DND-41 (cell line): Measurements from ENCODE around the gene PLEKHA5.
A peak's percentile ranks its signal among the peaks of the same experiment; 100 is the strongest.

Source experiments
- ATAC-seq: fragments of 200-7000 bp; cut with Tn5 transposase; 3 replicates; pipeline ENCODE4 v1.9.1; 2021; ENCODE audit warnings: low read depth; ENCODE audit not compliant: insufficient read depth
- DNase-seq: peaks from one replicate; pipeline ENCODE4 v3.0.0-alpha.2; 2020
- H2AFZ ChIP-seq: 2 replicates; pipeline ENCODE4 v1.6.0; 2012; ENCODE audit warnings: low read depth, low read length
- H3K27ac ChIP-seq: 2 replicates; pipeline ENCODE4 v1.5.1; 2012; ENCODE audit warnings: low read length, inconsistent platforms
- H3K27me3 ChIP-seq: fragments of 200-600 bp; sonication (generic); 2 replicates; pipeline ENCODE4 v1.6.0; 2012; ENCODE audit warnings: low read length, mild to moderate bottlenecking, inconsistent platforms; ENCODE audit not compliant: insufficient read depth, poor library complexity
- H3K36me3 ChIP-seq: 2 replicates; pipeline ENCODE4 v1.5.1; 2012; ENCODE audit warnings: low read length, inconsistent platforms; ENCODE audit not compliant: insufficient read depth
- H3K4me1 ChIP-seq: 2 replicates; pipeline ENCODE4 v1.5.1; 2012; ENCODE audit warnings: mild to moderate bottlenecking, low read length; ENCODE audit not compliant: insufficient read depth
- H3K4me2 ChIP-seq: 2 replicates; pipeline ENCODE4 v1.6.0; 2012; ENCODE audit warnings: mild to moderate bottlenecking, moderate library complexity, low read length, inconsistent platforms; ENCODE audit not compliant: insufficient read depth
- H3K4me3 ChIP-seq, 2 experiments: fragments of 200-600 bp in 1 of 2; shearing (Covaris generic) in 1 of 2; 2 replicates each; pipeline ENCODE4 v1.5.1; 2012 to 2016; ENCODE audit warnings: inconsistent platforms in 2 of 2, low read length in 2 of 2, mild to moderate bottlenecking in 2 of 2, low read depth in 1 of 2, moderate library complexity in 1 of 2
- H3K79me2 ChIP-seq: 2 replicates; pipeline ENCODE4 v1.6.0; 2012; ENCODE audit warnings: low read length, inconsistent platforms; ENCODE audit not compliant: insufficient read depth
- H3K9ac ChIP-seq: 2 replicates; pipeline ENCODE4 v1.6.0; 2012; ENCODE audit warnings: low read depth, mild to moderate bottlenecking, inconsistent platforms, low read length, moderate library complexity
- H3K9me3 ChIP-seq: 2 replicates; pipeline ENCODE4 v1.5.1; 2012; ENCODE audit warnings: low read length, moderate library complexity, mild to moderate bottlenecking, inconsistent platforms; ENCODE audit not compliant: insufficient read depth, severe bottlenecking
- H4K20me1 ChIP-seq: 2 replicates; pipeline ENCODE4 v1.6.0; 2012; ENCODE audit warnings: low read length; ENCODE audit not compliant: insufficient read depth
- EZH2 ChIP-seq: IDR thresholded peaks from 3 replicates; pipeline ENCODE4 v1.6.1; 2012; ENCODE audit warnings: borderline replicate concordance, low read depth, mild to moderate bottlenecking, moderate library complexity, low read length, inconsistent platforms; ENCODE audit not compliant: severe bottlenecking
- TF ChIP-seq, protein P1 (sequence below): IDR thresholded peaks from 2 replicates; pipeline ENCODE4 v1.5.1; 2012; ENCODE audit warnings: borderline replicate concordance, low read length, moderate library complexity, mild to moderate bottlenecking; ENCODE audit not compliant: poor library complexity, severe bottlenecking; ENCODE audit errors: extremely low read depth

The PLEKHA5 gene

DNA sequence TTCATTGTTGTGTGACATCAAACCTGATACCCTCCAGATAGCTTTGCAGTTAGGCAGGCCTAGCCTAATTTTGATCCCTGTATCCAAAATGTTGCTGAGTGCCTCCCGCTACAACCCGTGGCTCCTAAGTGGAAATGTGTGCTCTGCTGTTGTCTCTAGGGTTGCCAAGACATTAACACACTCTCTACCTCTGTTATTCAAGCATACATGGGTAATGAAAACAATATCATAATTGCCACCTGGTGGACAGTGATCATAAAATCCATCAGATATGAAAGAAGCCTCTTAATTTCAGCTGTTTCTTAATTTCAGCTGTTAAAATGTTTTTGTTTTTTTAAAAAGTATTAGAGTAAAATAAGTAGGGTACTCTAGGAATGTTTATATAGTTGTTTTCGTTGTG is 93.5 kb downstream of the PLEKHA5 start:
- no peak overlapping the region for H3K4me2 ChIP-seq
- no peak overlapping the region for H3K4me3 ChIP-seq
- H3K27me3 ChIP-seq, result no peaks in the 10 kb centered on the region
- no peak overlapping the region for H2AFZ ChIP-seq
- no peak overlapping the region for H3K9ac ChIP-seq
- H3K36me3 ChIP-seq, result no peaks in the 10 kb centered on the region
- H3K4me1 ChIP-seq, result no peaks in the 10 kb centered on the region
- ATAC-seq (0 out of 3 replicates have a peak, but pooled peaks have one; percentile 40), DNase-seq (no peak)
- no peaks in the 10 kb centered on the region for H3K9me3 ChIP-seq
- H3K79me2 ChIP-seq, result no peaks in the 10 kb centered on the region
- no peaks in the 10 kb centered on the region for H4K20me1 ChIP-seq
- H3K27ac ChIP-seq, result no peak overlapping the region
- TF ChIP-seq, protein P1, sequence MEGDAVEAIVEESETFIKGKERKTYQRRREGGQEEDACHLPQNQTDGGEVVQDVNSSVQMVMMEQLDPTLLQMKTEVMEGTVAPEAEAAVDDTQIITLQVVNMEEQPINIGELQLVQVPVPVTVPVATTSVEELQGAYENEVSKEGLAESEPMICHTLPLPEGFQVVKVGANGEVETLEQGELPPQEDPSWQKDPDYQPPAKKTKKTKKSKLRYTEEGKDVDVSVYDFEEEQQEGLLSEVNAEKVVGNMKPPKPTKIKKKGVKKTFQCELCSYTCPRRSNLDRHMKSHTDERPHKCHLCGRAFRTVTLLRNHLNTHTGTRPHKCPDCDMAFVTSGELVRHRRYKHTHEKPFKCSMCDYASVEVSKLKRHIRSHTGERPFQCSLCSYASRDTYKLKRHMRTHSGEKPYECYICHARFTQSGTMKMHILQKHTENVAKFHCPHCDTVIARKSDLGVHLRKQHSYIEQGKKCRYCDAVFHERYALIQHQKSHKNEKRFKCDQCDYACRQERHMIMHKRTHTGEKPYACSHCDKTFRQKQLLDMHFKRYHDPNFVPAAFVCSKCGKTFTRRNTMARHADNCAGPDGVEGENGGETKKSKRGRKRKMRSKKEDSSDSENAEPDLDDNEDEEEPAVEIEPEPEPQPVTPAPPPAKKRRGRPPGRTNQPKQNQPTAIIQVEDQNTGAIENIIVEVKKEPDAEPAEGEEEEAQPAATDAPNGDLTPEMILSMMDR, result peak; percentile 33
- no peak for TF ChIP-seq EZH2

DNA sequence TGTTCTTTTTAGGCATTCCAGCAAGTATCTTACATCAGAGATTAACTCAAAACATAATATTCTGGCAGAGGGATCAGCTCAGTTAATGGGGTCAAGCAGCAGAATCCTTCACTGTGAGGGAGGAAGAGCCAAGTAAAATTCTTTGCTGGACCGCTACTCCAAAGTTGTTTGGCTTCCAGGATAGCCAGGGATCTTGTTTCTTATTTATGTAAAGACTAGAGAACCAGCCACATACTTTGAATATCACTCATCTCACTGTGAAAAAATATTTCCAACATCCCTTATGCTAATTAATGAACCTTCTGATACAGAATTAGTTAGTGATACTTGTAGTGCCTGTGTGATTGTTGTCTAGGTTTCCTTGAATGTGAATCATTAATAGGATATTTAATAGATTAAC is 94.2 kb downstream of the PLEKHA5 start:
- H4K20me1 ChIP-seq, result no peaks in the 10 kb centered on the region
- no peak for TF ChIP-seq EZH2
- TF ChIP-seq, protein P1, result no peak
- no peaks in the 10 kb centered on the region for H3K27me3 ChIP-seq
- DNase-seq (no peak), ATAC-seq (no peak)
- H3K4me2 ChIP-seq, result no peak overlapping the region
- no peak overlapping the region for H3K9ac ChIP-seq
- no peaks in the 10 kb centered on the region for H3K36me3 ChIP-seq
- no peak overlapping the region for H3K4me3 ChIP-seq
- no peaks in the 10 kb centered on the region for H3K4me1 ChIP-seq
- H3K9me3 ChIP-seq, result no peaks in the 10 kb centered on the region
- no peak overlapping the region for H3K27ac ChIP-seq
- no peak overlapping the region for H2AFZ ChIP-seq
- no peaks in the 10 kb centered on the region for H3K79me2 ChIP-seq

DNA sequence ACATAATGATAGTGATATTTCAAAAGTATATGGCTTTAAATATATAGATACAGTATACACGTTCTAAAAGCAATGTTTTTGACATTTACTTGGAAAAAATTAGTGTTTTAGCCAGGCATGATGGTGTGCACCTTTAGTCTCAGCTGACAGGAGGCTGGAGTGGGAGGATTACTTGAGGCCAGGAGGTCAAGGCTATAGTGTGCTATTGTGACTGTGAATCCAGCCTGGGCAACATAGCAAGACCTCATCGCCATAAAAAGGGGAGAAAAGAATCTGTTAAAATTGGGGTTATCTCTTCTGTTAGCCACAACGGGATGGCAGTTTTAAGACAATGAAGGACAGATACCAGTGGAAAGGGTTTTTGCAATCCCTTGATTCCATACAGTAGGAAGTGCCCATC is 95.2 kb downstream of the PLEKHA5 start:
- Histone ChIP-seq H3K4me1 (no peaks in the 10 kb centered on the region), H3K4me3 (no peak overlapping the region), H3K9ac (no peak overlapping the region), H4K20me1 (no peaks in the 10 kb centered on the region), H3K27me3 (no peaks in the 10 kb centered on the region), H3K79me2 (no peaks in the 10 kb centered on the region), H3K4me2 (no peak overlapping the region), H2AFZ (no peak overlapping the region), H3K9me3 (no peaks in the 10 kb centered on the region), H3K36me3 (no peaks in the 10 kb centered on the region), H3K27ac (no peak overlapping the region)
- no peak for ATAC-seq
- no peak for TF ChIP-seq EZH2
- TF ChIP-seq, protein P1, result no peak
- DNase-seq, result no peak

- Histone ChIP-seq H2AFZ (no peak overlapping the region), H3K4me1 (no peaks in the 10 kb centered on the region), H3K9ac (no peak overlapping the region), H3K4me3 (no peak overlapping the region), H3K27me3 (no peaks in the 10 kb centered on the region), H3K79me2 (no peaks in the 10 kb centered on the region), H4K20me1 (no peaks in the 10 kb centered on the region), H3K36me3 (no peaks in the 10 kb centered on the region), H3K27ac (no peak overlapping the region), H3K4me2 (no peak overlapping the region), H3K9me3 (no peaks in the 10 kb centered on the region)
- TF ChIP-seq, protein P1, result no peak
- no peak for TF ChIP-seq EZH2
- ATAC-seq, result no peak
- DNase-seq, result no peak
Measured at GRCh38 chr12:19227190-19227879, 97.8 kb downstream of the PLEKHA5 start.
